Measurements from ENCODE around the gene BET1. TPM values are rescaled to one million over a fixed set of nuclear protein-coding genes. Genes with fewer than 3 reads are reported as not detected.

Gene BET1
- total and polyA plus RNA-seq, 9 of the 15 experiments (the other 6 are each of a cell fraction or from before 2014, with no cell fraction given) = 15.8 to 190 (median 37.8) TPM

GRCh38 chr7:93945083-93945482 is 59.1 kb downstream of the BET1 start:
- H3K4me1 ChIP-seq (replicated peaks in 1 of 2; ENCODE audit: control insufficient read depth in 2 of 2, insufficient read depth in 2 of 2, low read length in 2 of 2) = peaks cover 0 to 12% of the 10 kb centered on the region in 2 experiments; a peak in 2 of 5 replicates
- ChIA-PET CTCF (ENCODE audit: low intra/inter-chr PET ratio) (no interaction called here), POLR2A (no interaction called here)
- in situ Hi-C loops (cut with MboI) (no loop called here), intact Hi-C loops (cut with micrococcal nuclease) (no loop called here)
- 0% methylated on average over 3 of the region's 3 CpGs for WGBS (ENCODE audit: insufficient coverage, low coverage, missing lambda C conversion rate)
- no peak overlapping the region for H3K4me2 ChIP-seq (ENCODE audit: insufficient read depth, low read length)
- FAIRE-seq (no peak), ATAC-seq (no peak), DNase-seq (ENCODE audit: extremely low read depth in 1 of 4, low spot score in 3 of 4) (no peak)
- H3K27ac ChIP-seq (ENCODE audit: extremely low read depth, low read depth, low read length) = no peak overlapping the region
- no peak overlapping the region for H3K4me3 ChIP-seq
- H3K27me3 ChIP-seq (ENCODE audit: control insufficient read depth in 2 of 2, insufficient read depth in 2 of 2, low read length in 2 of 2) = no peaks in the 10 kb centered on the region
- no peak overlapping the region for H2AFZ ChIP-seq (ENCODE audit: low read depth, low read length)
- no peak overlapping the region for H3K9ac ChIP-seq (ENCODE audit: insufficient read depth in 1 of 2, low read depth in 2 of 2, low read length in 2 of 2)
- H3K36me3 ChIP-seq (ENCODE audit: control insufficient read depth, insufficient read depth, low read length) = no peaks in the 10 kb centered on the region
- H3K9me3 ChIP-seq (replicated peaks; ENCODE audit: control insufficient read depth, insufficient read depth, low read depth, low read length) = no peaks in the 10 kb centered on the region
- no TSS peak for BruUV-seq (replicated peaks)
- no peaks in the 10 kb centered on the region for H3K79me2 ChIP-seq (ENCODE audit: control insufficient read depth, insufficient read depth, low read length)
- no peaks in the 10 kb centered on the region for H3K9me1 ChIP-seq (ENCODE audit: control insufficient read depth, insufficient read depth, low read length)
- H4K20me1 ChIP-seq (replicated peaks; ENCODE audit: control insufficient read depth, insufficient read depth, low read length) = no peaks in the 10 kb centered on the region
- TF ChIP-seq RBM14 (IDR thresholded peaks at IDR 0.05; ENCODE audit: borderline replicate concordance, insufficient read depth, low read depth, low read length) (no peak), TAF15 (IDR thresholded peaks at IDR 0.05; ENCODE audit: low read depth, low read length) (no peak), ZBTB34 (CRISPR knock-in tag; IDR thresholded peaks at IDR 0.05) (no peak), SNAPC5 (CRISPR knock-in tag; IDR thresholded peaks at IDR 0.05) (no peak), HDAC1 (IDR thresholded peaks at IDR 0.05) (no peak), KHSRP (IDR thresholded peaks at IDR 0.05) (no peak), SRSF3 (IDR thresholded peaks at IDR 0.05; ENCODE audit: insufficient read depth, low read length) (no peak), DIDO1 (tag; IDR thresholded peaks at IDR 0.05; ENCODE audit: low read depth) (no peak), CTCFL (IDR thresholded peaks at IDR 0.05; ENCODE audit: borderline replicate concordance, insufficient read depth, low read depth, low read length, poor library complexity, severe bottlenecking) (no peak), ZBTB5 (IDR thresholded peaks at IDR 0.05) (no peak), MECOM (CRISPR knock-in tag; IDR thresholded peaks at IDR 0.05) (no peak), CREBBP (IDR thresholded peaks at IDR 0.05; ENCODE audit: low read depth, low read length) (no peak), SIN3B (IDR thresholded peaks at IDR 0.05; ENCODE audit: low read depth) (no peak), ETS2 (tag; IDR thresholded peaks at IDR 0.05; ENCODE audit: borderline replicate concordance, poor library complexity, severe bottlenecking) (no peak), ZBED1 (IDR thresholded peaks at IDR 0.05) (no peak)
